ENCODE measurements around the gene ADH1C.

ADH1C gene

GRCh38 chr4:99362768-99363167, 10.2 kb upstream of the ADH1C start:
- no peak for TF ChIP-seq CTCF (IDR thresholded peaks at IDR 0.05; ENCODE audit: low read depth, low read length)
- TF ChIP-seq EZH2phosphoT487 (IDR thresholded peaks at IDR 0.05; ENCODE audit: low read depth) = no peak
- no peaks in the 10 kb centered on the region for H3K4me1 ChIP-seq (ENCODE audit: low read length)
- H3K9ac ChIP-seq (ENCODE audit: low read length) = no peak overlapping the region
- no peak overlapping the region for H2AFZ ChIP-seq (ENCODE audit: low read depth, low read length)
- H3K79me2 ChIP-seq (ENCODE audit: low read length) = no peaks in the 10 kb centered on the region
- H3K36me3 ChIP-seq (replicated peaks; ENCODE audit: low read depth, low read length) = no peaks in the 10 kb centered on the region
- no peaks in the 10 kb centered on the region for H4K20me1 ChIP-seq (ENCODE audit: insufficient read depth, low read length)
- H3K27ac ChIP-seq (ENCODE audit: low read length) = no peak overlapping the region
- no peaks in the 10 kb centered on the region for H3K9me3 ChIP-seq (ENCODE audit: insufficient read depth, low read length)
- no peak overlapping the region for H3K4me2 ChIP-seq (ENCODE audit: low read length)
- H3K27me3 ChIP-seq (ENCODE audit: low read depth, low read length) = no peaks in the 10 kb centered on the region
- no peak overlapping the region for H3K4me3 ChIP-seq (ENCODE audit: low read length)

- Histone ChIP-seq H3K27ac (ENCODE audit: low read length) (no peak overlapping the region), H3K4me1 (ENCODE audit: low read length) (peaks cover 4% of the 10 kb centered on the region), H3K4me3 (ENCODE audit: low read length) (no peak overlapping the region), H3K27me3 (ENCODE audit: low read depth, low read length) (no peaks in the 10 kb centered on the region), H3K9me3 (ENCODE audit: insufficient read depth, low read length) (no peaks in the 10 kb centered on the region), H2AFZ (ENCODE audit: low read depth, low read length) (no peak overlapping the region), H4K20me1 (ENCODE audit: insufficient read depth, low read length) (no peaks in the 10 kb centered on the region), H3K79me2 (ENCODE audit: low read length) (no peaks in the 10 kb centered on the region), H3K9ac (ENCODE audit: low read length) (no peak overlapping the region), H3K36me3 (replicated peaks; ENCODE audit: low read depth, low read length) (no peaks in the 10 kb centered on the region), H3K4me2 (ENCODE audit: low read length) (no peak overlapping the region)
- TF ChIP-seq EZH2phosphoT487 (IDR thresholded peaks at IDR 0.05; ENCODE audit: low read depth) = no peak
- no peak for TF ChIP-seq CTCF (IDR thresholded peaks at IDR 0.05; ENCODE audit: low read depth, low read length)
These were observed 9.3 kb upstream of the ADH1C start for GRCh38 chr4:99361899-99362275.

- H3K4me1 ChIP-seq (ENCODE audit: low read length) = peaks cover 5% of the 10 kb centered on the region
- no peaks in the 10 kb centered on the region for H3K79me2 ChIP-seq (ENCODE audit: low read length)
- H3K9ac ChIP-seq (ENCODE audit: low read length) = no peak overlapping the region
- no peaks in the 10 kb centered on the region for H3K9me3 ChIP-seq (ENCODE audit: insufficient read depth, low read length)
- H3K27me3 ChIP-seq (ENCODE audit: low read depth, low read length) = no peaks in the 10 kb centered on the region
- H4K20me1 ChIP-seq (ENCODE audit: insufficient read depth, low read length) = no peaks in the 10 kb centered on the region
- H3K36me3 ChIP-seq (replicated peaks; ENCODE audit: low read depth, low read length) = no peaks in the 10 kb centered on the region
- H3K4me2 ChIP-seq (ENCODE audit: low read length) = no peak overlapping the region
- TF ChIP-seq EZH2phosphoT487 (IDR thresholded peaks at IDR 0.05; ENCODE audit: low read depth) (no peak), CTCF (IDR thresholded peaks at IDR 0.05; ENCODE audit: low read depth, low read length) (no peak)
- H3K27ac ChIP-seq (ENCODE audit: low read length) = no peak overlapping the region
- H3K4me3 ChIP-seq (ENCODE audit: low read length) = no peak overlapping the region
- H2AFZ ChIP-seq (ENCODE audit: low read depth, low read length) = no peak overlapping the region
These were observed 8.8 kb upstream of the ADH1C start for GRCh38 chr4:99361268-99361898.

- peaks cover 5% of the 10 kb centered on the region for H3K4me1 ChIP-seq (ENCODE audit: low read length)
- no peak overlapping the region for H3K27ac ChIP-seq (ENCODE audit: low read length)
- no peaks in the 10 kb centered on the region for H3K9me3 ChIP-seq (ENCODE audit: insufficient read depth, low read length)
- TF ChIP-seq EZH2phosphoT487 (IDR thresholded peaks at IDR 0.05; ENCODE audit: low read depth) (no peak), CTCF (IDR thresholded peaks at IDR 0.05; ENCODE audit: low read depth, low read length) (no peak)
- no peaks in the 10 kb centered on the region for H3K36me3 ChIP-seq (replicated peaks; ENCODE audit: low read depth, low read length)
- H3K27me3 ChIP-seq (ENCODE audit: low read depth, low read length) = no peaks in the 10 kb centered on the region
- H3K4me3 ChIP-seq (ENCODE audit: low read length) = no peak overlapping the region
- no peaks in the 10 kb centered on the region for H4K20me1 ChIP-seq (ENCODE audit: insufficient read depth, low read length)
- no peak overlapping the region for H3K4me2 ChIP-seq (ENCODE audit: low read length)
- no peak overlapping the region for H2AFZ ChIP-seq (ENCODE audit: low read depth, low read length)
- H3K9ac ChIP-seq (ENCODE audit: low read length) = no peak overlapping the region
- H3K79me2 ChIP-seq (ENCODE audit: low read length) = no peaks in the 10 kb centered on the region
These were observed 7.1 kb upstream of the ADH1C start for GRCh38 chr4:99359480-99360204.
